ENCODE measurements around the gene AGR3.

Gene AGR3

DNA sequence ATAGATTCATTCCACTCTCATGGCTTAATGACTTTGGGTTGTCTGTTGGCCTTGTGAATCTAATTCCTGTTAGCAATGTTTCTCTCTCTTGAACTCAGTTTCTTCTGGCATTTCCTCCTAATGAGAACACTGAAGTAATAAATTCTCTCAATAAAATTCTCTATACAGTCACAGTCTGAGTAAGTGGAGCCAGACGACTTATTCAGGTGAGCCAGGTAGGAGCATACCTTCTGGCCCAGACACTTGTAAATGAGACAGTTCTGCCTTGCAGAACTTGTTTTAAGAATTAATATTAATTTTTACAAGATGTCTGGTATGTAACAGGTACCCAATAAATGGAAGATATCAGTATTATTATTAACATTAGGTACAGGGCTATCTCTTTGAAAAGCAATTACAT, 48.4 kb downstream of the AGR3 start:
- DNase-seq (ENCODE audit: low read depth in 2 of 2), result no peak

GRCh38 chr7:16826060-16826459, 55.7 kb downstream of the AGR3 start:
- no peak for DNase-seq (ENCODE audit: low read depth in 2 of 2)

DNA sequence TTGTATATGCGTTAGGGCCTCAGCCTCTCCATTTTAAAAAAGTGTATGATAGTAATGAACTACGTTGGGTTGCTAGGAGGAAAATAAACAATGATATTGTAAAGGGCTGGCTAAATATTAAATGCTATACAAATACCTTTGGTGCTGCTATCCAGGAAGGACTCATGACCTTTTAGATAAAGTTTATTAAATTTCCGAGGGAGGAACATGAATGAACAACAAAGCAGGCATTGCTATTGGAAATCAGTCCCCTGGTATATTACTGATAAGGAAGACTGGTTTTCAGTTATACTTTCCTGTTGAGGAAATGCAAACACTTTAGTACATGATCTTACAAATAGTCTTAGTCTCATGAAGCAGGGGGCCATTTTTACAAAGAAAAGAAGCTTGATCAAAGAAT, 59.8 kb downstream of the AGR3 start:
- DNase-seq (ENCODE audit: low read depth in 2 of 2), result no peak

DNA sequence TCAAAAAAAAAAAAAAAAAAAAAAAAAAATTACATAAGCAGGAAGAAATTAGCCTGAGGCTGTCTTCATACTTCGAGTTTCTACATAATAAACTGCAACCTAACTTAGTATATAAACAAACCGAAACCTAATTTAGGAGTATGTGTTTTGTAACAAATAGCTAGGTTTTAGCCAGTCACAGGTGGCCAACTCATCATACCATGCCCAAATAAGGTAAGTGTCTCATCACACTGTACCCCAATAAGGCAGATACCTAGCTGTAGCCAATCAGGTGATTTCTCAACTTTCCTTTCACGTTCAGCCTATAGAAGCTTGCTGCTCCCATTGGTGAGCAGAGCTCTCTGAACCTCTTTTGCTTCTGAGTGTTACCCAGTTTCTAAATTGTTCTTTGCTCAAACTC, 63.1 kb downstream of the AGR3 start:
- no peak for DNase-seq (ENCODE audit: low read depth in 2 of 2)

GRCh38 chr7:16817536-16817935, 64.2 kb downstream of the AGR3 start:
- DNase-seq (ENCODE audit: low read depth in 2 of 2), result no peak

DNA sequence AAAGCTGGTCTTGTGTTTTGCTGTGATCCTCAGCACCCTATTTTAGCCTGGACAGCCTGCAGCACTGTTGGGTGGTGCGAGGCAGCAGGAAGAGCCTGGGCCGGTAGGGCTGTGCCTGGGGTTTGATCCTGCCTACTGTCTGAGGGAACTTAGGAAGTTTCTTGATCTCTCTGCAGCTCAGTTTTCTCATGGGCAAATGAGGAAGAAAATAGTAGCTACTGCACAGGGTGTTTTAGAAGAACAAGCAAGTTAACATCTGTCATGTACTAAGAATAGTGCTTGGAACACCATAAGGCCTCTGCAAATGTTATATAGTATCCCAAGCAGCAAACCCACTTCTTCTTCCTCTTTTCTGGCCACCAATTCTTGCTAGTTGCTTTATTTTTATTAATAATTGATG, 65.0 kb downstream of the AGR3 start:
- DNase-seq (ENCODE audit: low read depth in 2 of 2), result no peak

DNA sequence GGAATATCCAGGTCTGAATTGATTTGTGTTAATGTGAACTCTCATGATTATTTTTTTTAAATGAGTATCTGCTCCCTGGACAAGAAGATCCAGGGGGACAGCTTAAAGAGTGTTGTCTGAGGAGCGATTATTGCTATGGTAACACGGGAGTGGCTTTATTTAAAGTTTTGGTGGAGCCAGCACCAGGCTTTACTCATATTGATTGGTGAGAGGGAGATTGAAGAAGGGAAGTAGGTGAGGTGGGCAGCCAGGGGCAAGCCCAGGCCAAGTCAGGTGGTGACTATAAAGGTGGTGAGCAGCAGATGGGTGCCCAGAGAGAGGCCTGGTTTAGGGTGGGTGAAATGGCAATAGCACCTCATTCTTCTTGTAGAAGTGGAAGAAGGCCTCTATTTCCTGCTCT, 66.8 kb downstream of the AGR3 start:
- no peak for DNase-seq (ENCODE audit: low read depth in 2 of 2)

GRCh38 chr7:16813232-16813616, 68.6 kb downstream of the AGR3 start:
- no peak for DNase-seq (ENCODE audit: low read depth in 2 of 2)

GRCh38 chr7:16812542-16813231, 69.1 kb downstream of the AGR3 start:
- no peak for DNase-seq (ENCODE audit: low read depth in 2 of 2)

DNA sequence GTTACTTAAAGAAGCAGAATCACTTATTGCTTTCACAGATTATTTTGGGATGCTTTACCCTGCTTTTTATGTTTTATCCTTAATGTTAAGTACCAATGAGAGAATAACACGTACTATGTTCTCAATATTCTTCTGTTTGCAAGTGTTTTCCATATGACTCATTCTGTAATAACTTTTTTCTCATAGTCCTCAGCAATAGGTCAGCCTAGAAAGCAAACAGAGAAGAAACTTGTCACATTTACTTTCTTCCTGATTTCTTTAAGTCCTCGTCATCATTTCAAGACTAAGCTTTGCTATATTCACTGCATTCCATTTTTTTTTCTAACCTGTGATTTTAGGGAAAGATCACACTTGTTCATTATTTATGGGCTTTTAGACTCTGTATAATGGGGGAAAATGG, 70.2 kb downstream of the AGR3 start:
- no peak for DNase-seq (ENCODE audit: low read depth in 2 of 2)

GRCh38 chr7:16810573-16810972, 71.2 kb downstream of the AGR3 start:
- no peak for DNase-seq (ENCODE audit: low read depth in 2 of 2)

DNA sequence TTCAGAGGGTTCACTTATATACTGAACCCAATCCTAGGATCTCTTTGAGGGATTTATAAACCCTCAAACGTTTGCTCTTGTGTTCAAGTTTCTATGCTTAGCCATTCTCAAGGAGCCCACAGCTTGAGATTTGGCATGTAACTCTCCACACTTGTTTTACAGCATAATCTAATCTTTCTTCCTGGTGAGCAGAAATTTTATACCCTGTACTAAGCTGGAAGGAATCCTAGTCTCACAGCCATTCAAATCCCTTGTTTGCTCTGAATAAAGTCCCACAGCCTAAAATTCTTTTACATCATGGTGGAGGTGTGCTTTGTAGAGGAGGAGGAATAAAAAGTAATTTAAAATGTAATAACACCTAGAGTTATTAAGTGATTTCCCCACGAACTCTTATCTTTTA, 71.7 kb downstream of the AGR3 start:
- no peak for DNase-seq (ENCODE audit: low read depth in 2 of 2)

Measured in stimulated activated CD4-positive, alpha-beta T cell treated with anti-CD3 and anti-CD28 coated beads, Interleukin-15, amount 100 ng/mL, for 48 hours (primary cell).